ENCODE data around the gene RCVRN. TPM values are rescaled to one million over a fixed set of nuclear protein-coding genes. Genes with fewer than 3 reads are reported as not detected.

RCVRN gene
- total RNA-seq, 1 experiment from 2014 or later, result 0.95 TPM

DNA sequence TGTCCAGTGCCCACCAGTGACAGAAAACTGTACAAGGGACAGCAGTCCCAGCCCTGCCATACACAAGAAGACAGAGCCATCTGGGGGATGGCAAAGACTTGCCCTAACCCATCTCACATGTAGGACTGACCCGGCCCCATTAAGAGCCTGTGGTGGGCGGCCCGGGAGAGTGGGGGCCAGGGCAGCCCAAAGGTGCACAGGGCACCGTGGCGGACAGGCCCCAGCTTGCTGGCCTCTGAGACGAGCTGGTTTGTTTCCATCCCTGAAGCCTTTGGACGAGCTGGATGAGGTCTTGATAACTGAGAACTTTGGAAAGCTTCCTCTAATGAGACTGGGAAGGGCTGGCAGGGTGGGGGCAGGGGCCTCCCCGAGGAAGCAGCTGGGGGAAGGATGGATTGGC, 11.0 kb upstream of the RCVRN start:
- H3K36me3 ChIP-seq, result no peaks in the 10 kb centered on the region
- H3K9me3 ChIP-seq (replicated peaks), result no peaks in the 10 kb centered on the region
- DNase-seq (ENCODE audit: low read depth in 1 of 2, low spot score in 2 of 2), result no peak
- no peaks in the 10 kb centered on the region for H3K27me3 ChIP-seq (replicated peaks)
- no peaks in the 10 kb centered on the region for H3K4me1 ChIP-seq (replicated peaks)
- no peak overlapping the region for H3K4me3 ChIP-seq
- no peak overlapping the region for H3K27ac ChIP-seq

DNA sequence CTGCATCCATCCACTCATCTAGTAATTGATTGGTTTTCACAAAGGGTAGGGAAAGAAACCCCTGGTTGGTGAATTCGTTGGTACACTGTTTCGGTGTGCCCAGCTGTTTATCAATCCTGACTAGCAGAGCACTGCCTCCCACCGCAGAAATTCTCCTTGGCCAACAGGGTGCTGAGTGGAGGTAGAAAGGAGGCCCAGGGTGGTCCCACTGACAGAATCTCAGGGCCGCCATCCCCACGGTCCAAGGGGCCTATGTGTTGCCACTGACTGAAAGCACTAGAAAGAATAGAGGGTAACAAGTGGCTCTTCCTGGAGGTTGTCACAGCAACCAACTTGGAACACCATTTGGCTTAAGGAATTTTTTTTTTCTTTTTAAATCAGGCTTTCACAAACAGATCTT, 8.4 kb upstream of the RCVRN start:
- Histone ChIP-seq H3K9me3 (replicated peaks) (no peaks in the 10 kb centered on the region), H3K36me3 (no peaks in the 10 kb centered on the region)
- DNase-seq (ENCODE audit: low read depth in 1 of 2, low spot score in 2 of 2), result no peak

DNA sequence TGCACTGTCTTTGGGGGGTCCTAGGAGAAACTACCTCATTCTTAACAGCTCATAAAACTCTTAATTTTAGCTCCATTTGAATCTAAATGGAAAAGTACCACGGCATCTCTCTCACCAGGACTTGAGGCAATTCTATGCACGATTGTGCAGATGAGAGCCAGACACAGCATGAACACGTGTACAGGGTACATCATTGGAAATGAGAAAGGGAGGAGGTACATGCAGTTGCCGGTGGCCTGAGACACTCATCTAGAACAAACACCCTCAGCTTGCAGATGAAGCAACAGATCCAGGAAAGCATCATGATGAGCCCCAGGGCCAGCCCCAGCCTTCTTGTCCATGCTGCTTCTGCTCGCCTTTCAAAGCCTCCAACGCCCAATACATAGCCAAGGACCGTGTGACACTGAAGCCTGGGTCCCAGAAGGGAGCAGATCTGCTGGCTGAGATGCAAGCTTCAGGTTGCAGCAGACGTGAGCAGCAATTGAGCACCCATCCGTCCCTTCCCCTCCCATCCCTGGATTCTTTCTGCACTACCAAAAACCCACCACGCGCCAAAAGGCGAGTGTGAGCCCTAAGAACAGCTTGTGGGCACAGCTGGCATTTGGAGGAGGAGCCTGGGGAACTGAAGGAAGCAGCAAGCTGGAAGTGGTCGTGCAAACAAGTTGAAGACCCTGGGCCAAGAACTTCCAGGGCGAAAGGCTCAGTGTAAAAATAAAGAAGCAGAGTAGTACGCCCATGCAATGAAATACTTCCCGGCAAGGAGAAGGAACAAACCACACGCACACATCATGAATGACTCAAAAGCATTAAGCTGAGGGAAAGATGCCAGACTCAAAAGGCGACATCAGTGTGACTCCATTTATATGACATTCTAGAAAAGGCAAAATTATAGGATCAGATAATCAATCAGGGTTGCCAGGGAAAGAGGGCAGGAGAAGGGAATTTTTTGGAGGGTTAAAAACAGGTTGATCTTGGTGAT, 7.3 kb upstream of the RCVRN start:
- no peak for DNase-seq (ENCODE audit: low read depth in 1 of 2, low spot score in 2 of 2)
- Histone ChIP-seq H3K36me3 (no peaks in the 10 kb centered on the region), H3K4me3 (no peak overlapping the region), H3K27ac (no peak overlapping the region), H3K27me3 (replicated peaks) (no peaks in the 10 kb centered on the region), H3K4me1 (replicated peaks) (peaks cover 12% of the 10 kb centered on the region), H3K9me3 (replicated peaks) (no peaks in the 10 kb centered on the region)

More for the DNA sequence above, 8.4 kb upstream of the RCVRN start:
- no peak overlapping the region for H3K27ac ChIP-seq
- no peaks in the 10 kb centered on the region for H3K27me3 ChIP-seq (replicated peaks)
- peaks cover 3% of the 10 kb centered on the region for H3K4me1 ChIP-seq (replicated peaks)
- no peak overlapping the region for H3K4me3 ChIP-seq

DNA sequence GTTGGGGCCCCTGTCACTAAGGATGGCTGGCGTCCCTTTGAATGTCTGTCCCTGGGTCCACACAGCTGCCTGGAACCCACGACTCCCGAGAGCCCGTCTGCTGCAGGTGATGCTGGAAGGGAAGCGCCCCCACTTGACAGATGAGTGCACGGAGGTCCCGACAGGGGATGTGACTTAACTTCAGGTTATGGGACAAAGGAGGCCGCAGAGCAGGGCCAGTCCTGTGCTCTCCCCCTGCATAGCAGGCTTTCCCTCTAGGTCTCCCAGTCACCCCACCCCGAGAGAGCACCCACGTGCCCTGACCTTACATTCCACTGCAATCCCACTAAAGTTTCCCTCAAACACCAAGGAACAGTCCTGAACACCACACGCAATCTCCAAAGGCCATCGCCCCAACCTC, 6.0 kb upstream of the RCVRN start:
- Histone ChIP-seq H3K27ac (no peak overlapping the region), H3K4me1 (replicated peaks) (peaks cover 12% of the 10 kb centered on the region), H3K4me3 (no peak overlapping the region), H3K9me3 (replicated peaks) (no peaks in the 10 kb centered on the region), H3K27me3 (replicated peaks) (no peaks in the 10 kb centered on the region), H3K36me3 (no peaks in the 10 kb centered on the region)
- DNase-seq (ENCODE audit: low read depth in 1 of 2, low spot score in 2 of 2), result no peak

DNA sequence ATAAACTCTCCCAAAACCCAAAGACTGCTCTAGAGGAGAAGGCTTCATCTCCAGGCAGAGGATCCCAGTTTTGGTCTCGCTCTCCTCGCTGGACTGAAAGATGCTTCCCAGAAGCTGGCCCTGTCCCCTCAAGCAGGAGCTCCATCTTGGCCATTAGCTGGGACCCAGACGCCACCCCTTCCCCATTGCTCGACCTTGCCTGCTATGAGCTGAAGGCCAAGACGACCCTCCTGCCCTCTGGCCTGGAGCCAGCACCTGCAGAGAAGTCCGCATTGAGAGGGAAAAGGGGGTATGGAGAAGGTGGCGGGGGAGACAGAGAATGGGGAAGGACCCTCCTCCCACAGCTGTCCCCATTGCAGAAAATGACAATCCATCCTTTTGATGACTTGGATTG, 3.6 kb upstream of the RCVRN start:
- Histone ChIP-seq H3K4me1 (replicated peaks) (peaks cover 12% of the 10 kb centered on the region), H3K4me3 (no peak overlapping the region), H3K36me3 (no peaks in the 10 kb centered on the region), H3K27ac (no peak overlapping the region), H3K27me3 (replicated peaks) (no peaks in the 10 kb centered on the region), H3K9me3 (replicated peaks) (no peaks in the 10 kb centered on the region)
- DNase-seq (ENCODE audit: low read depth in 1 of 2, low spot score in 2 of 2), result no peak

- no peak for DNase-seq (ENCODE audit: low read depth in 1 of 2, low spot score in 2 of 2)
- no peaks in the 10 kb centered on the region for H3K36me3 ChIP-seq
- H3K27ac ChIP-seq, result no peak overlapping the region
- H3K27me3 ChIP-seq (replicated peaks), result no peaks in the 10 kb centered on the region
- no peaks in the 10 kb centered on the region for H3K9me3 ChIP-seq (replicated peaks)
- peaks cover 12% of the 10 kb centered on the region for H3K4me1 ChIP-seq (replicated peaks)
- no peak overlapping the region for H3K4me3 ChIP-seq
These were observed 3.0 kb upstream of the RCVRN start for GRCh38 chr17:9907883-9908648.

GRCh38 chr17:9907131-9907530, 2.1 kb upstream of the RCVRN start:
- H3K9me3 ChIP-seq (replicated peaks), result no peaks in the 10 kb centered on the region
- DNase-seq (ENCODE audit: low read depth in 1 of 2, low spot score in 2 of 2), result no peak
- no peak overlapping the region for H3K4me3 ChIP-seq
- H3K4me1 ChIP-seq (replicated peaks), result peaks cover 16% of the 10 kb centered on the region
- no peaks in the 10 kb centered on the region for H3K36me3 ChIP-seq
- H3K27ac ChIP-seq, result no peak overlapping the region
- H3K27me3 ChIP-seq (replicated peaks), result no peaks in the 10 kb centered on the region

DNA sequence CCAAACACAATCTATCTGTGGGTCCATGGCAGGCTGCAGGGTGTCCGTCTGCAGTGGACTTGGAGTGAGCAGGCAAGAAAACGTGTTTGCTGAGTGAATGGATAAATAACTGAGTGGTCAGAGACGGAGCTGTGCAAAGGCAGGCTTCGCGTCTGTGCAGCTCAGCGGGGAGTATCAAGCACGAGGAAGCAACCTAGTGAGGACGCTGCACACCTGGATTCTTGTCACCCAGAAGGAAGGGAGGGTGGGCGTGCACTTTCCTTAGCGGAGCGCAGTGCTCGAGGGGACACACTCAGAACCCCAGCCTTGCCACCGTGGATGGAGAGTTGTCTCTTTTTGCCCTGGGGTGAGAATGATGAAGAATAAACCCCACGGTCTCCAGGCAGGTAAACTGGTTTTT, 1.5 kb upstream of the RCVRN start:
- H3K4me1 ChIP-seq (replicated peaks), result peaks cover 21% of the 10 kb centered on the region
- H3K9me3 ChIP-seq (replicated peaks), result no peaks in the 10 kb centered on the region
- no peaks in the 10 kb centered on the region for H3K27me3 ChIP-seq (replicated peaks)
- DNase-seq (ENCODE audit: low read depth in 1 of 2, low spot score in 2 of 2), result no peak
- H3K4me3 ChIP-seq, result no peak overlapping the region
- H3K36me3 ChIP-seq, result no peaks in the 10 kb centered on the region
- no peak overlapping the region for H3K27ac ChIP-seq

DNA sequence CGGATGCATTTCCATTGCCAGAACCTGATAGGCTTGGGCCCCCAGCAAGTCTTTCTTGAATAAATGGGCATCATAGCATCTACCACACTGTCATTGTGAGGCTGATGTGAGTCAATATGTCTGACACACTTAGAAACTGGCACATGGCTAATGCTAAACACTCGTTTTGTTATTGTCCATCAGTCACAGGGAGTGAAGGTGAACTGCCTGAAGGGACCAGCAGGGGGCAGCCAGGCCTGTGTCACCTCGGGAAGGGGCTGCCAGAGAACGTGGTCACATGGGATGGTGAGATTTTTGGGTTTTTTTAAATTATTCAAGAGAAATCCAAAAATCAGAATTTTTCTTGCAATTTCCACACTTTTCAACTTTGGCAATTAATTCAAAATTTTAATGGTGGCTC, 831 bp upstream of the RCVRN start:
- peak in 1 of 2 experiments; percentile 20 for DNase-seq (ENCODE audit: low read depth in 1 of 2, low spot score in 2 of 2)
- no peaks in the 10 kb centered on the region for H3K9me3 ChIP-seq (replicated peaks)
- H3K27me3 ChIP-seq (replicated peaks), result no peaks in the 10 kb centered on the region
- no peak overlapping the region for H3K4me3 ChIP-seq
- H3K36me3 ChIP-seq, result no peaks in the 10 kb centered on the region
- H3K4me1 ChIP-seq (replicated peaks), result peaks cover 28% of the 10 kb centered on the region
- H3K27ac ChIP-seq, result no peak overlapping the region

GRCh38 chr17:9904277-9905077, 594 bp downstream of the RCVRN start:
- H3K4me1 ChIP-seq (replicated peaks), result peaks cover 42% of the 10 kb centered on the region
- H3K27me3 ChIP-seq (replicated peaks), result no peaks in the 10 kb centered on the region
- H3K4me3 ChIP-seq, result no peak overlapping the region
- no peak overlapping the region for H3K27ac ChIP-seq
- no peaks in the 10 kb centered on the region for H3K36me3 ChIP-seq
- no peaks in the 10 kb centered on the region for H3K9me3 ChIP-seq (replicated peaks)
- DNase-seq (ENCODE audit: low read depth in 1 of 2, low spot score in 2 of 2), result no peak

DNA sequence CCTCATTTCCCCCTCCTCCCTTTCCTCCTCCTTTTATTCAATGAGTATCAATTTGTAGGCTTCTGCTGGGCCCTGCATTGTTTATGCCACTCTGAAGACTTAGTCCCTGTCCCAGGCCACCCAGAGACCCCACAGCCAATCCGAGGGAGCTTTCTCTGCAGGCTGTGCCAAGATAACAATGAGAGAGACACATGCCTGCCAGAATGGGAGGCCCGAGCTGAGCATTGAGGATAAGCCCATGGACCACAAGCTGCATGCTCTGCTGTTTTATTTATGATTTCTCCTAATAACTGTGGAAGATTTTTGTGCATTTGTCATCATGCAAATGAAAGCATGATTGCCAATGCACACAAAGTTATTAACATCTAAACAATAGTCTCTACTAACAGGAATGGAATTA, 3.0 kb downstream of the RCVRN start:
- Histone ChIP-seq H3K27ac (peak overlapping the region; percentile 93; the same call in 1 of the 2 replicates), H3K36me3 (no peaks in the 10 kb centered on the region), H3K9me3 (replicated peaks) (no peaks in the 10 kb centered on the region), H3K27me3 (replicated peaks) (no peaks in the 10 kb centered on the region), H3K4me1 (replicated peaks) (peaks cover 32% of the 10 kb centered on the region), H3K4me3 (no peak overlapping the region)
- peak; percentile 38 to 66 for DNase-seq (ENCODE audit: low read depth in 1 of 2, low spot score in 2 of 2)

- Histone ChIP-seq H3K4me1 (replicated peaks) (peaks cover 32% of the 10 kb centered on the region), H3K27me3 (replicated peaks) (no peaks in the 10 kb centered on the region), H3K27ac (peak overlapping the region; percentile 93), H3K9me3 (replicated peaks) (no peaks in the 10 kb centered on the region), H3K36me3 (no peaks in the 10 kb centered on the region), H3K4me3 (no peak overlapping the region)
- peak; percentile 65 to 76 for DNase-seq (ENCODE audit: low read depth in 1 of 2, low spot score in 2 of 2)
These were observed 4.3 kb downstream of the RCVRN start for GRCh38 chr17:9900784-9901183.

DNA sequence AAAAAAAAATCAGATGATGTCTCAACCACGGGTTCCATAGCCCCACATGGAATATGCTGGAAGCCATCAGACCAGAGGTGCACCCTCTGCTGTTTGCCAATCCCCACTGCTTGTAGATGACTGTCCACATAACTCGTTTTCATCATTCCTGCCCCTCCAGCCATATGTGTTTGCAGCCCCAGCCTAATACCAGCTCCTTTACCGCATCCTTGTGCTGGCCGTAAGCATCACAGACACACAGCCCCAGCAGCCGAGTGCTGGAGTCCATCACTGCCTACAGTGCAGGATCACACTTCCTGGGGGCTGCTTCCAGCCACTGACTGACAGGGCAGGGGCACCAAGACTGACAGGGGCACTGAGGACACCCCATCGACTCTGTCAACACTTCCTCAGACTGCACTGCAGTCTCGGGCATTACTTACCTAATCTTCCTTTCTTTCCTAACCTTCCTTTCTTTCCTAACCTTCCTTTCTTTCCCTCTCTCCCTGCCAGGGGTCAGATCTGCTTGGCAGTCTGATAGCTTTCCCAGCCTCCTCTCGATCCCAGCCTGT, 5.0 kb downstream of the RCVRN start:
- H3K4me3 ChIP-seq, result no peak overlapping the region
- no peaks in the 10 kb centered on the region for H3K27me3 ChIP-seq (replicated peaks)
- no peaks in the 10 kb centered on the region for H3K36me3 ChIP-seq
- no peak for DNase-seq (ENCODE audit: low read depth in 1 of 2, low spot score in 2 of 2)
- H3K27ac ChIP-seq, result peak overlapping the region; percentile 93
- H3K9me3 ChIP-seq (replicated peaks), result no peaks in the 10 kb centered on the region
- peaks cover 32% of the 10 kb centered on the region for H3K4me1 ChIP-seq (replicated peaks)
